K562 (cell line): ENCODE measurements around the gene PAAF1. TPM values are rescaled to one million over a fixed set of nuclear protein-coding genes. Genes with fewer than 3 reads are reported as not detected.

Source experiments
- ATAC-seq: fragments of 200-7000 bp; cut with Tn5 transposase; 3 replicates; pipeline ENCODE4 v1.9.1; 2020; ENCODE audit warnings: moderate library complexity
- BruUV-seq: library from RNA; stranded (reverse); fragments of 400-500 nt; replicated peaks from 2 replicates; lab custom pipeline; 2021; lab: Mats Ljungman, UMichigan
- CTCF ChIA-PET: fragments of 300-600 bp; formaldehyde crosslinking; extraction: SDS; loops from one replicate; lab custom pipeline; 2021; ENCODE audit warnings: low intra/inter-chr PET ratio; lab: Yijun Ruan, JAX
- POLR2A ChIA-PET: fragments of 300-600, 350-650 bp; sonication (Branson Sonifier 250); formaldehyde crosslinking; extraction: SDS; loops from one replicate; lab custom pipeline; 2021; ENCODE audit warnings: antibody characterized with exemption, inconsistent platforms; lab: Yijun Ruan, JAX
- DNase-seq, 4 experiments: peaks; one replicate each; pipeline versions ENCODE4 v3.0.0 to v3.0.0-alpha.2; 2011 to 2018; ENCODE audit warnings: low spot score in 3 of 4, mixed read lengths in 3 of 4; ENCODE audit errors: extremely low read depth in 1 of 4
- FAIRE-seq: peaks from 2 replicates; lab custom pipeline; 2011; peaks lifted over from hg19 to GRCh38; lab: Jason Lieb, UNC
- H2AFZ ChIP-seq: 2 replicates; pipeline ENCODE4 v1.6.0; 2011; ENCODE audit warnings: low read depth, low read length, control low read depth, inconsistent platforms
- H3K27ac ChIP-seq: fragments of 200-600 bp; 3 replicates; pipeline ENCODE4 v1.8.0; 2011; ENCODE audit warnings: low read depth, mild to moderate bottlenecking, control low read depth, inconsistent platforms, low read length, moderate library complexity, mixed read lengths; ENCODE audit errors: extremely low read depth
- H3K27me3 ChIP-seq, 2 experiments: fragments of 300-600 bp in 1 of 2; 2 replicates in 1 of 2; 3 replicates in 1 of 2; pipeline versions ENCODE4 v1.6.0 to v1.8.0; 2011; ENCODE audit warnings: inconsistent platforms in 2 of 2, low read length in 2 of 2, mild to moderate bottlenecking in 1 of 2, mixed read lengths in 1 of 2, moderate library complexity in 1 of 2; ENCODE audit not compliant: control insufficient read depth in 2 of 2, insufficient read depth in 2 of 2
- H3K36me3 ChIP-seq: fragments of 300-600 bp; 3 replicates; pipeline ENCODE4 v1.8.0; 2011; ENCODE audit warnings: mild to moderate bottlenecking, low read length, inconsistent platforms; ENCODE audit not compliant: control insufficient read depth, insufficient read depth
- H3K4me1 ChIP-seq, 2 experiments: fragments of 200-600 bp in 1 of 2; replicated peaks in 1 of 2; 2 replicates in 1 of 2; 3 replicates in 1 of 2; pipeline versions ENCODE4 v1.5.1 to v1.8.0; 2011; ENCODE audit warnings: inconsistent platforms in 2 of 2, low read length in 2 of 2, mild to moderate bottlenecking in 1 of 2, mixed read lengths in 1 of 2, moderate library complexity in 1 of 2; ENCODE audit not compliant: control insufficient read depth in 2 of 2, insufficient read depth in 2 of 2
- H3K4me2 ChIP-seq: 2 replicates; pipeline ENCODE4 v1.6.1; 2011; ENCODE audit warnings: low read length, control low read depth, inconsistent platforms, mixed read lengths; ENCODE audit not compliant: insufficient read depth
- H3K4me3 ChIP-seq: fragments of 200-600 bp; sonication (generic), shearing (Covaris generic); 2 replicates; pipeline ENCODE4 v1.5.1; 2016; ENCODE audit warnings: control low read depth, inconsistent platforms
- H3K79me2 ChIP-seq: fragments of 200-600 bp; 3 replicates; pipeline ENCODE4 v1.8.0; 2011; ENCODE audit warnings: low read length, inconsistent platforms; ENCODE audit not compliant: control insufficient read depth, insufficient read depth
- H3K9ac ChIP-seq, 2 experiments: 2 replicates each; pipeline versions ENCODE4 v1.6.0 to v1.6.1; 2011; ENCODE audit warnings: low read depth in 2 of 2, low read length in 2 of 2, control low read depth in 1 of 2, inconsistent platforms in 1 of 2, mild to moderate bottlenecking in 1 of 2, mixed read lengths in 1 of 2; ENCODE audit not compliant: insufficient read depth in 1 of 2
- H3K9me1 ChIP-seq: one replicate; pipeline ENCODE4 v1.6.0; 2011; ENCODE audit warnings: inconsistent platforms, mild to moderate bottlenecking, low read length, moderate library complexity; ENCODE audit not compliant: control insufficient read depth, insufficient read depth
- H3K9me3 ChIP-seq: replicated peaks from 2 replicates; pipeline ENCODE4 v1.5.1; 2011; ENCODE audit warnings: low read depth, low read length, inconsistent platforms; ENCODE audit not compliant: control insufficient read depth, insufficient read depth
- H4K20me1 ChIP-seq: replicated peaks from 2 replicates; pipeline ENCODE4 v1.6.1; 2011; ENCODE audit warnings: low read length, inconsistent platforms, mixed read lengths; ENCODE audit not compliant: control insufficient read depth, insufficient read depth
- GABPB2 ChIP-seq: fragments of 250-450 bp; sonication (Bioruptor Pico); conservative IDR thresholded peaks from 2 replicates; pipeline ENCODE4 v1.5.1; 2021; ENCODE audit warnings: mild to moderate bottlenecking
- HOXB6 ChIP-seq: fragments of 250-450 bp; sonication (Bioruptor Pico); IDR thresholded peaks from 2 replicates; pipeline ENCODE4 v1.5.1; 2022; ENCODE audit warnings: mild to moderate bottlenecking, borderline replicate concordance
- MTA3 ChIP-seq: fragments of 450-650 bp; formaldehyde crosslinking; IDR thresholded peaks from 2 replicates; pipeline ENCODE4 v1.6.1; 2017; ENCODE audit warnings: mild to moderate bottlenecking, borderline replicate concordance
- XRCC3 ChIP-seq: fragments of 450-650 bp; IDR thresholded peaks from 2 replicates; pipeline ENCODE4 v1.6.1; 2017; ENCODE audit warnings: mild to moderate bottlenecking, moderate library complexity
- WGBS: fragments of 100-300 bp; shearing (Covaris generic); methylation state at CpG from one replicate; pipeline ENCODE4 v1.1.6; 2016; ENCODE audit warnings: low coverage, mixed read lengths; ENCODE audit not compliant: insufficient coverage; ENCODE audit errors: missing lambda C conversion rate; 5-methylcytosine and 5-hydroxymethylcytosine counted together
- in situ Hi-C: fragments of 300-500 bp; cut with MboI; formaldehyde crosslinking; loops from 4 replicates; pipeline ENCODE4 v1.15.0; 2018; ENCODE audit warnings: inconsistent platforms, mixed read lengths
- intact Hi-C: fragments of 100-400 bp; cut with micrococcal nuclease; formaldehyde crosslinking; loops from 2 replicates; pipeline ENCODE4 v1.14.2; 2022
- polyA plus RNA-seq, 8 experiments: library from polyadenylated mRNA; depleted of rRNA in 4 of 8; stranded (reverse) in 5 of 8; unstranded in 3 of 8; fragments of >200 nt; fragmentation: Nextera tagmentation in 2 of 8; fragmentation: Illumina TruSeq in 1 of 8; extraction: Ambion mirVana in 2 of 8; extraction: Trizol in 1 of 8; gene quantifications; 2 replicates each; pipeline versions ENCODE4 v1.2.1 to v1.2.3, GENCODE V29; 2011 to 2014; ENCODE audit warnings: inconsistent platforms in 1 of 8, missing spikeins in 1 of 8
- total RNA-seq, 7 experiments: library from RNA; depleted of rRNA in 6 of 7; stranded (reverse); fragments of >200 nt in 6 of 7; fragmentation: Illumina TruSeq in 2 of 7; extraction: Trizol in 2 of 7; gene quantifications; 2 replicates each; pipeline versions ENCODE4 v1.2.1 to v1.2.3, GENCODE V29; 2011 to 2021; ENCODE audit warnings: low replicate concordance in 1 of 7
- TF ChIP-seq, protein P1 (sequence below), 2 experiments: IDR thresholded peaks; 2 replicates each; pipeline ENCODE4 v1.6.1; 2011; ENCODE audit warnings: borderline replicate concordance in 1 of 2, control low read depth in 1 of 2, low read depth in 1 of 2, low read length in 1 of 2, mild to moderate bottlenecking in 1 of 2, mixed read lengths in 1 of 2, moderate library complexity in 1 of 2; ENCODE audit not compliant: insufficient read depth in 1 of 2, insufficient read length in 1 of 2, poor library complexity in 1 of 2, severe bottlenecking in 1 of 2; ENCODE audit errors: extremely low read depth in 1 of 2
- TF ChIP-seq, protein P2 (sequence below), 2 experiments: fragments of 450-650 bp; IDR thresholded peaks; 2 replicates each; pipeline ENCODE4 v1.6.1; 2016

The PAAF1 gene
- total and polyA plus RNA-seq, 9 of the 15 experiments (the other 6 are each of a cell fraction or from before 2014, with no cell fraction given), result 13.5 to 78.6 (median 23.3) TPM

DNA sequence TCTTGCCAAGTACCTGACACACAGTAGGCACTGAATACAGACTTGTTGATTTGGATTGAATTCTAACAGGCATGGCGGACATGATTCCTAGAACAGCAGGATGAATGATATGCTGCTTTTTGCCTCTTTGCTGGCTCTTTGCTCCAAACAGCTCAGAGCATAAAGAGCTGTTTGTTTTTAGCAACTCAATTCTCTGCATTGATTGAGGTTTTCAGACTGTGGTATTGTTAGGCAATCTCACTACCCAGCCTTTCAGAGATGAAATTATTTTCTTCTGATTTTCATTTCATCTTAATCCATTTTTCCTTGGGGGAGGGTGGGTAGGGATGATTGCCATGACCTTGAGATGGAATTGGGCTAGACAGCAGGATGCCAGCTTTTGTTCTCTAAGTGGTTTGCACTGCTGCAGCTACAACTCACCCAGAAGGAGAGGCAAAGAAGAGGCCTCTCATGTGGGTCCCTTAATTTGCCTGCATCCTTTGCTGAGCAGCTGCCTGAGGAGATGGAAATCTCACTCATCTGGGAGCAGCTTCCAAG, 20.7 kb upstream of the PAAF1 start:
- 94% methylated on average over 1 of the region's 1 CpG for WGBS
- DNase-seq (no peak), FAIRE-seq (no peak), ATAC-seq (peak; percentile 26; the same call in 1 of the 3 replicates)
- CTCF ChIA-PET, result no interaction called here
- Histone ChIP-seq H3K4me1 (peaks cover 0 to 13% of the 10 kb centered on the region in 2 experiments; a peak in 3 of 5 replicates), H4K20me1 (no peaks in the 10 kb centered on the region), H3K9me3 (no peaks in the 10 kb centered on the region), H3K4me3 (no peak overlapping the region), H3K9me1 (no peaks in the 10 kb centered on the region), H3K36me3 (peaks cover 30% of the 10 kb centered on the region), H3K79me2 (no peaks in the 10 kb centered on the region), H2AFZ (no peak overlapping the region), H3K27ac (no peak overlapping the region), H3K27me3 (no peaks in the 10 kb centered on the region), H3K9ac (no peak overlapping the region), H3K4me2 (no peak overlapping the region)
- POLR2A ChIA-PET, result interaction anchor here (0.7 to 4.3 kb wide), 4 partner anchors 10 to 30 kb away, joined by 3 to 20 read pairs (median 6); no protein-coding TSS in a partner anchor
- in situ Hi-C loops (no loop called here), intact Hi-C loops (no loop called here)
- TF ChIP-seq GABPB2 (CRISPR knock-in tag) (no peak), MTA3 (no peak), HOXB6 (CRISPR knock-in tag) (no peak), XRCC3 (no peak)
- TF ChIP-seq, protein P1, sequence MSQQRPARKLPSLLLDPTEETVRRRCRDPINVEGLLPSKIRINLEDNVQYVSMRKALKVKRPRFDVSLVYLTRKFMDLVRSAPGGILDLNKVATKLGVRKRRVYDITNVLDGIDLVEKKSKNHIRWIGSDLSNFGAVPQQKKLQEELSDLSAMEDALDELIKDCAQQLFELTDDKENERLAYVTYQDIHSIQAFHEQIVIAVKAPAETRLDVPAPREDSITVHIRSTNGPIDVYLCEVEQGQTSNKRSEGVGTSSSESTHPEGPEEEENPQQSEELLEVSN (IDR thresholded peaks at IDR 0.05; ENCODE audit: borderline replicate concordance in 1 of 2, extremely low read depth in 1 of 2, insufficient read depth in 1 of 2, insufficient read length in 1 of 2, low read depth in 1 of 2, low read length in 1 of 2, poor library complexity in 1 of 2, severe bottlenecking in 1 of 2), result no peak
- TF ChIP-seq, protein P2, sequence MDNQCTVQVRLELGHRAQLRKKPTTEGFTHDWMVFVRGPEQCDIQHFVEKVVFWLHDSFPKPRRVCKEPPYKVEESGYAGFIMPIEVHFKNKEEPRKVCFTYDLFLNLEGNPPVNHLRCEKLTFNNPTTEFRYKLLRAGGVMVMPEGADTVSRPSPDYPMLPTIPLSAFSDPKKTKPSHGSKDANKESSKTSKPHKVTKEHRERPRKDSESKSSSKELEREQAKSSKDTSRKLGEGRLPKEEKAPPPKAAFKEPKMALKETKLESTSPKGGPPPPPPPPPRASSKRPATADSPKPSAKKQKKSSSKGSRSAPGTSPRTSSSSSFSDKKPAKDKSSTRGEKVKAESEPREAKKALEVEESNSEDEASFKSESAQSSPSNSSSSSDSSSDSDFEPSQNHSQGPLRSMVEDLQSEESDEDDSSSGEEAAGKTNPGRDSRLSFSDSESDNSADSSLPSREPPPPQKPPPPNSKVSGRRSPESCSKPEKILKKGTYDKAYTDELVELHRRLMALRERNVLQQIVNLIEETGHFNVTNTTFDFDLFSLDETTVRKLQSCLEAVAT (IDR thresholded peaks at IDR 0.05), result no peak
- BruUV-seq, result no TSS peak
